HG02840 (cell line): ENCODE data around the gene ASB14.
"Not testable (repeated sequence)": the region's sequence is repeated elsewhere in the genome, so short reads cannot be mapped to it uniquely, and the experiment has no call there.

Source experiments
- ATAC-seq: cut with Tn5 transposase; IDR thresholded peaks from one replicate; pipeline ENCODE4 v1.9.1; 2021; ENCODE audit warnings: mild to moderate bottlenecking, moderate library complexity, moderate number of reproducible peaks; ENCODE audit not compliant: unreplicated experiment, low FRiP score

The ASB14 gene

DNA sequence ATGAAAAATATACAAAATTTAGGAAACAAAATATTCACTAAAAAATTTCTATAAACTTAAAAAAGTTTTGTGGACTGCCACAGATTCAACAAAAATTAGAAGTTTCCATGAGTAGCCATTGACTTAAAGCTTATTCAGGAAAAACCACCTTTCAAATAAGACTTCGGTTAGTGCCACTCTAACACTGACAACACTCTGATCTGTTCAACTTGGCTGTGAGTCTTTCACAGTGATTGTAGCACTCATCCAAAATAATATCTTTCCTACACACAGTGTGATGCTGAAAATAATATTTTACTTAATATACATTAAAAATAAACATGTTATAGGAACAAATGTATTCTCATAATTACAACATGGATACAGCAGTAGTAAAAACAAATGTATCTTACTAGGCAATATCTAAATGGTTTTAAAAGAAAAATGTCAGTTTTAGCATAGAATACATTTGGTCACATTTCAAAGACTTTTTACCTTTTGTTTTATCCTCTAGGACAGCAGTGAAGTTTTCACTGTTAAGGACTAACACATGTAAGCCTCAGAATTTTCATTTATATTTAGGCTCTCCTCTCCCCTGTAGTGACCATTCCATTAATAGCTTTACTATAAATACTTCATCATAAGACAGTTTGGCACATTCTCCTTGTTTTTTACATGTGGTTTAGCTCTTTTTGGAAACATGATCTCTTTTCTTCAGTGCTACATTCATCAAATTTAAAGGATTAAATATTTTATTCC is at the start of gene ASB14:
Gene ASB14 (minus strand): TSS at position 527 of the 738 bp plus-strand sequence. CDS start 652 bp downstream, outside the sequence.
- ATAC-seq: no peak

DNA sequence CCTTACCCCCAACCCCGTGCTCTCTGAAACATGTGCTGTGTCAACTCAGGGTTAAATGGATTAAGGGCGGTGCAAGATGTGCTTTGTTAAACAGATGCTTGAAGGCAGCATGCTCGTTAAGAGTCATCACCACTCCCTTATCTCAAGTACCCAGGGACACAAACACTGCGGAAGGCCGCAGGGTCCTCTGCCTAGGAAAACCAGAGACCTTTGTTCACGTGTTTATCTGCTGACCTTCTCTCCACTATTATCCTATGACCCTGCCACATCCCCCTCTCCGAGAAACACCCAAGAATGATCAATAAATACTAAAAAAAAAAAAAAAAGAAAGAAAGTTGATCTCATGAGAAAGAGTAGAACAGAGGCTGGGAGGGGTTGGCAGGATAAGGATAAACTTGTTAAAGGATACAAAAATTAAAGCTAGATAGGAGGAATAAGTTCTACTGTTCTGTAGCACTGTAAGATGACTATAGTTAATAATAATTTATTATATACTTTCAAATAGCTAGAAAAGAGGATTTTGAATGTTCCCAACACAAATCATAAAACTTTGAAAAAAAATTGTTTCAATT is 46.7 kb upstream of the ASB14 start:
- not testable (repeated sequence) for ATAC-seq

DNA sequence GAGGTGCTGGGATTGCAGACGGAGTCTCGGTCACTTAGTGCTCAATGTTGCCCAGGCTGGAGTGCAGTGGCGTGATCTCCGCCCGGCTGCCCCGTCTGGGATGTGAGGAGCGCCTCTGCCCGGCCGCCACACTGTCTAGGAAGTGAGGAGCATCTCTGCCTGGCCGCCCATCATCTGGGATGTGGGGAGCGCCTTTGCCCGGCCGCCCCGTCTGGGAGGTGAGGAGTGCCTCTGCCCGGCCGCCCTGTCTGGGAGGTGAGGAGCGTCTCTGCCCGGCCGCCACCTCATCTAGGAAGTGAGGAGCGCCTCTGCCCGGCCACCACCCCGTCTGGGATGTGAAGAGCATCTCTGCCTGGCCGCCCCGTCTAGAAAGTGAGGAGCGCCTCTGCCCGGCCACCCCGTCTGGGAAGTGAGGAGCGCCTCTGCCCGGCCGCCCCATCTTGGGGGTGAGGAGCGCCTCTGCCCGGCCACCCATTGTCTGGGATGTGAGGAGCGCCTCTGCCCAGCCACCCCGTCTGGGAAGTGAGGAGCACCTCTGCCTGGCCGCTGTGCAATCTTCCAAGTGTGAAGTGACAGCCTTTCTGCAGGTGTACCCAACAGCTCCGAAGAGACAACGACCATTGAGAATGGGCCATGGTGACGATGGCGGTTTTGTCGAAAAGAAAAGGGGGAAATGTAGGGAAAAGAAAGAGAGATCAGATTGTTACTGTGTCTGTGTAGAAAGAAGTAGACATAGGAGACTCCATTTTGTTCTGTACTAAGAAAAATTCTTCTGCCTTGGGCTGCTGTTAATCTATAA is 46.0 kb upstream of the ASB14 start:
- ATAC-seq: not testable (repeated sequence)

DNA sequence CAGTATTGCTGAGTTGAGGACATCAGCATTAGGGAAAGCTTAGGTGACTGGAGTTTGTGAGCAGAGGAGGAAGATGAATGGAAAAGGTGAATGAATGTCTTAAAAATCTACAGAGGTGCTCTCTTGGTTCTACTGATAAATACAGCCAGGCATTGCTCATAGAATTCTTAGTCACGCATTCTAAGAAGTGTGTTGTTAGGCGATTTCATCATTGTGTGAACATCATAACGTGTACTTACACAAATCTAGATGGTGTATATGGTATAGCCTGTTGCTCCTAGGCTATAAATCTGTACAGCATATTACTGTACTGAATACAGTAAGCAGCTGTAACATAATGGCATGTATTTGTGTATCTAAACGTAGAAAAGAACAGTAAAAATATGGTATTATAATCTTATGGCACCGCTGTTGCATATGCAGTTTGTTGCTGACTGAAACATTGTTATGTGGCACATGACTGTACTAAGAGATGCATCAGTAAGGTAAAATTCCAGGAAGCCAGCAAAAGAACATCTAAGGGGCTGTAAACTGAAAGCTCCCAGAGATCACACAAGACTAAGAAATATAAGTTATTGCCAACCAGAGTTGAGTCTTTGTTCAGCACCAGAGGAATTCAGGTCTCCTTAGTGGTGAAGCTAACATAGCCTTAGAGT is 42.9 kb upstream of the ASB14 start:
- ATAC-seq: no peak

DNA sequence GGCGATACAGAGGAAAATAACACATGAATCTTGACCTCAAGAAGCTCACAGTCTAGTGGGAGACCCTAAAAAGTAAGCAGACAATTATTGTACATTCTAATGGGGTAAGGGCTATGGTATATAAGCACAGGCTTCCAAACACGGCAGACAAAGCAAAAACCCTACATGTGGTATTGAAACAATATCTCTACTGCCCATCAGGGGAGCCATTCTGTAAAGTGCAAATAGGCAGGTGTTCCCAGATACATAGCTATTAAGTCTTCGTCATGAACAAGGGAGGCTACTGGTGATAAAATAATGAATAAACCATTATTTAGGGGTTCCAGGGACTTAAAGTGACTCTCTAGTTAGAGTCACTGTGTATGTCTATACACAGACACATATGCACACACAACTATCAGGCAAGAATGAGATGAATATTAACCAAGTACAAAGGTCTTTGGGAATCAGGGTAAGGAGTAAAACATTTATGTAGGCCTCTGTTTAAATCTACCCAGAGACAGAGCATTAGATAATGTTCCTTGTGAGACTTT is 38.7 kb upstream of the ASB14 start:
- no peak for ATAC-seq

DNA sequence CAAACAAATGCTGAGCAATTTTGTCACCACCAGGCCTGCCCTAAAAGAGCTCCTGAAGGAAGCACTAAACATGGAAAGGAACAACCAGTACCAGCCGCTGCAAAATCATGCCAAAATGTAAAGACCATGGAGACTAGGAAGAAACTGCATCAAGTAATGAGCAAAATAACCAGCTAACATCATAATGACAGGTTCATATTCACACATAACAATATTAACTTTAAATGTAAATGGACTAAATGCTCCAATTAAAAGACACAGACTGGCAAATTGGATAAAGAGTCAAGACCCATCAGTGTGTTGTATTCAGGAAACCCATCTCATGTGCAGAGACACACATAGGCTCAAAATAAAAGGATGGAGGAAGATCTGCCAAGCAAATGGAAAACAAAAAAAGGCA is 34.0 kb upstream of the ASB14 start:
- ATAC-seq: not testable (repeated sequence)

DNA sequence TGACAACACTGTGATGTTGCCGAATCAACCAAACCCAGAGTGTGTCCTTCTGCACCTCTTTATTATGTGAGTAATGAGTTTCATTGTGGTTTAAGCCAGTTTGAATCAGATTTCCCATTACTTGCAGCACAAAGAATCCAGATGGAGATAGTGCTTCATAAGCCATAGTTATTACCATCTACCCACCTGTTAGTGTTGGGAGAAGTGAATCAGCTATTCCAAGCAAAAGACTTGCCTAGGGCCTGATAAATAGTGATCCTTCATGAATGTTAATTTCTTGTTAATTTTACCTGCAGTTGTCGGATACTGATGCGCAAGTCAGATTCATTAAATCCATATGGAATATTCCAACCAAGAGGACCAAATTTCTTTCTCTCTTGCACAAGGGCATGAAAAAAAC is 21.7 kb upstream of the ASB14 start:
- ATAC-seq: no peak

DNA sequence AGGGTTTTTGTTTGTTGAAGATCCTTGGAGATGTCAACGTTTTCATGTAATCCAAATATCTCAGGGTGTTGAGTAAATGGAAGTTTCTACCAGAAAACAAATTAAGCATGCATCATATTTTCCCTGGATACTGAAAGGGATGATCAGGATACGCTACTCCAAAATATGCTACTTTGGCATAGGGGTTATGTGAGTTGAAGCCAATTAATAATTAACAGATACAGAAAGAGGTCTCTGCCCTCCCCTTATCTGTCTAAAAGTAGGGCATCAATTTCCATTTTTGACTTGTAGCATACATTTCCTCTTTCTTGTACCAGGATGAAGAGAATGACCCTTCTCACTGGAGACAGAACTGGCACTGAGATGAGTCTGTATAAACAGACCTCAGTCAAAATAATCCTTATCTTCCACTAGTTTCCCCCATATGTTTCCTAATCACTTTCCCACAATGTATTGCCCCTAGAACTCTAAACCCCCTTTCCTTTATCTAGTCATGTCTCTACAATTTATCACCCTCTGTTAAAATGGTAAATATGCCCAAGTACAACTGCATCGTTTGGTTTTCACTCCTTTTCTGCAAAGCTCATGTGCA is 17.4 kb upstream of the ASB14 start:
- ATAC-seq: no peak

DNA sequence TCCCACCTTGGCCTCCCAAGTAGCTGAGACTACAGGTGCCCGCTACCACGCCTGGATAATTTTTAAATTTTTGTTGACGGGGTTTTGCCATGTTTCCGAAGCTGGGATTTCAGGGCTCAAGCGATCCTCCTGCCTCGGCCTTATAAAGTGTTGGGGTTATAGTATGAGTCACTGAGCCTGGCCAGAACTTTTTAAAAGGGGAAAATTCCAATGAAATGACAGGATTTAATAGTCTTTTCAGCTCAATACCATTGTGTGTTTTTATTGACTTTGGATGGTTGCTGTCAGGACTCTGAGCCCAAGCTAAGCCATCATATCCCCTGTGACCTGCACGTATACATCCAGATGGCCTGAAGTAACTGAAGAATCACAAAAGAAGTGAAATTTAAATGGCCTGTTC is 11.0 kb upstream of the ASB14 start:
- not testable (repeated sequence) for ATAC-seq

DNA sequence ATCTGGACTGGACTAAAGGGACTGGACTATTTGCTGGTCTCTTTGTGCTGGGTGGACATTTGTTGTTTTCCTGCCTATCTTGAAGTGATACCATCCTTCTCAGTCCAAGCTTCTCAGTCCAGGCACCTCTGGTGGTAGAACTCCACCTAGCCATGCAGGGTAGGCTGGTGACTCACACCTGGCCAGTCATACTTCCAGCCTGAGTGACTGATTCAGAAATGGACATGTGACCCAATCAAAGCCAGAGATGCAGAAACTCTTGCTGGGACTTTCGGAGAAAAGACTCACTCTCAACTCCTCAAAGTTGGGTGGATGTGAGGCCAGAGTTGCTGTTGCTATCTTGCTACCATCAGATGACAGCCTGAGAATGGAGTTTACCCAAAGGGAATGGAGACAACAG is 5.6 kb upstream of the ASB14 start:
- no peak for ATAC-seq

DNA sequence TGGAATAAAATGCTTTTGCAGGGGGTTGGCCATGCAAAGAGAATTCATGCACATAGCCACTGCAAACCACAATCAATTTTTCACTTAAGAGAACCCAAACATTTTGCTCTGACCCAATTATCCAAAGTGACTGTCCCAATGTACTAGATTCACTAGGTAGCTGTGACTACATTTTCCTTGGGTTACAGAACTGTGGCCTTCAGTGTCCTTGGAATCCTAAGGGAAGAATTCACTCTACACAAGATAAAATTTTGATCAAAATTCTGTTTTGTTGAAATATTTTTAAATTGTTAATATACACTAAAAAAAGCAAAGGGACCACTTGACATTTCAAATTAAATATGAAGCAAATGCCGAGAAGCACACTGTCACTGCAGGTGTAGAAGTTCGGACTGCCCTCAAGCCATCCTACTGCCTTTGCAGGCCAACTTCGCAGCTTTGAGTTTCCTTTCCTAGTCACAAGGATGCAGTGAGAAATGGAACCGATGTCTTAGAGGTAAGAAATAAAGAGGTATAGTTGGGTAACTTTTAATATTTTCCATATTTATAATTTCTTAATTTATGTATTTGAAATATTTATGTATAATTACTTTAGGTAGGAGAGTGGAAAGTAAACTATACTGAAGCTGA is 527 bp upstream of the ASB14 start:
- no peak for ATAC-seq

DNA sequence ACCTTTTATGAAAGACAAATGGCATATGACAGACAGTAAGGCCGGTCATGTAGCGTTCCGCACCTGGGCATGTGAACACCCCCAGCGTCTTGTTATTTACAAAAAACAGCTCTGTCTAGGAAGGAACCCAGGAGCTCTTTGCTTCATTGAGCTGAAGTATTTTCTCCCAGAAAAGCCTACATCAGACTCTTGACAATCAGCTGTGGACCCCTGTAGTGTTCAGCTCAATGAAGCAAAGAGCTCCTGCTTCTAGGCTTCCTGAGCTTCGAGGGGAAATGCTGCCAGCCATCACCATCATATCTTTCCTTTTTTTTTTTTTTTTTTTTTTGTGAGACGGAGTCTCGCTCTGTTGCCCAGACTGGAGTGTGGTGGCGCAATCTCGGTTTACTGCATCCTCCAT is 4.1 kb downstream of the ASB14 start:
- no peak for ATAC-seq

DNA sequence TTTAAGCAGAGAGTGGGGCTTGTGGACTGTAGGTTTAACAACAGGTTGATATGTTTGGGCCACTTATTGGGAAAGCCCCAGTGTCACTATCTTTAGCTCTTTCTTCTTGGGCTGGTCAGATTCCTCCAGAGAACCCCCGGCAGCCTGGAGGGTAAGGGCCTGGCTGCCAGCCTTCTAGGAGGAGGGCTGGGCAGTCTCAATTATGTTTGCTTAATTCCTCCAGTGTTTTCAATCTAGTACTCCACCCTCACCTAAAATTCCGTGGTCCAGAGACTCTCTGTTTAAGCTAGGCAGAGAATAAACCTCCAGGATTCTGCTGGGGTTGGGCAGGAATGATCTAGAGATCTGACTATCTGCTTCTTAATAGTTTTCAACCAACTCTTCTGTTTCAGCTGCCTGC is 5.3 kb downstream of the ASB14 start:
- no peak for ATAC-seq

DNA sequence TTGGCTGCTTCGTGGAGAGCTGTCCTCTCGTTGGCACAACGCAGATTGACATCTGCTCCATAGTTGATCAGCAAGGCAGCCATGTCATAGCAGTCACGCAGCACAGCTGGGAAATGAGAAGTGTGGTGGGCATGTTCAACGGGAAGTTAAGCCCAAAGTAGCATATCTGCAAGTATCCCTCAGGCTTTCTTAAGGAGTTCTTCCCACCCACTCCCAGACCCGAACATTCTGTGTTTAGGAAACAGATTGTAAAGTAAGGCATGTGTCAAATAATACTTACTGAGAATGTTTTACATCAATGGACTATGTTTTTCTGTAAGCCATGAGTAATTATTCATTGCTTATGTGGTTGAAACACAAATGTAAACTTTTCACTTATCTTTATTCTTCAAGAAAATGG is 9.2 kb downstream of the ASB14 start:
- no peak for ATAC-seq

DNA sequence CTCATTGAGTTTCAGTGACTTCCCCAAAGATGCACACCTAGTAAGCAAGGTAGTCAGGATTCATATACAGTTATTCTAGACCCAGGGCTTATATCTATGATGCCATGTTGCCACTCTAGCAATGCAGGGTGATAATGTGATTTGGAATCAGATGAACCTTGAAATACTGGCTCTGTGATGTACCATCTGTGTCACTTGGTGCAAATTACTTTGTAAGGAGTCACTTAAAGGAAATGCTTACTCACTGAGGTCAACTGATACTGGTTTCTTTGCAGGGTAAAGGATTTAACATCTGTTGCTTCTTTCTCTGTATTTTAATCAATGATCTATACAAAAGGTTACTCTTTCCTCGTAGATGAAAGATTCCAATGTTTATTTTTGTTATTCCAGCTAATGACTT is 10.8 kb downstream of the ASB14 start:
- no peak for ATAC-seq

DNA sequence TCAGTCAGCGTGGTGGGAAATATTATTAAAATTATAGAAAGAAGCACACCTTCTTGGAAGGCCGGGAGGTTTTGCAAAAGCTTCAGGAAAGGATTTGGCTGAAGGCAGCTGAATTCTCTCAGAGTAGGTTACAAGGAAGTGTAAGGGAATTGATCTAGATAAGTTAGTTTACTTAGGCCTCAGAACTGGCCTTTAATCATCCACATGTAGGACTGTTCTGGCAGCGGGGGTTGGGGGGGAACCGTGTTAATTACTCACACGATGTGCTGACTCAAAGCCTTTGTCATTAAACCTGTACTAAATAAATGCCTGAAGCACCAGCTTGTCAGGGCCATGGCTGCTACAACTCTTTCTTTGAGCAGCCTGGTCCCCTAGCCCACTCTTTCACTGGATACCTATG is 12.8 kb downstream of the ASB14 start:
- no peak for ATAC-seq

DNA sequence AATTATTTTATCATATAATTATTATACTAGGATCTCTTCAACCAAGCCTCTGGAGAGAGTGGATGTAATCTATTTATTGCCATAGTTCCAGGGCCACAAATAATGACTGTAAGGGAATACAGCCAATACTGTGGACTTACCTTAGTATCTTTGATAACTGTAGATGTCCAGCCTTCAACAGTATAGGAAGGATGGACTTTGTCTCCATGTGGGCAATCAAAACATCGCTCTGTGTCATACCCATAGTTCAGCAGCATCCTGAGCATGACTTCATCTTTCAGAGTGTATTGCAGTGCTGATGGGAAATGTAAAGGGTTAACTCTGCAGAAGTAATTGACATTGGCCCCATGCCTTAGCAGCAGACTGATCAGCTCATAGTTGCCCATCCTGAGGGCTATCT is 14.2 kb downstream of the ASB14 start:
- ATAC-seq: no peak

DNA sequence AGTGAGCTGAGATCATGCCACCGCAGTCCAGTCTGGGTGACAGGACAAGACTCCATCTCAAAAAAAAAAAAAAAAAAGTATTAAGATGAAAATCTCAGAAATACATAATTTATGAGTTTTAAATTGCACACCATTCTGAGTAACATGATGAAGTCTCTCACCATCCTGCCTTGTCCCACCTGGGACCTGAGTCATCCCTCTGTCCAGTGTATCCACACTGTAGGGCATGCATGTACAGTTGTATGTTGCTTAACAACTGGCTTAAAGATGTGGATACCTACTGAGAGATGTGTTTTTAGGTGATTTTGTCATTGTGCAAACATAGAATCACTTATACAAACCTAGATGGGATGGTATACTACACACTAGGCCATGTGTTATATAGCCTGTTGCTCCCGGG is 17.1 kb downstream of the ASB14 start:
- no peak for ATAC-seq

DNA sequence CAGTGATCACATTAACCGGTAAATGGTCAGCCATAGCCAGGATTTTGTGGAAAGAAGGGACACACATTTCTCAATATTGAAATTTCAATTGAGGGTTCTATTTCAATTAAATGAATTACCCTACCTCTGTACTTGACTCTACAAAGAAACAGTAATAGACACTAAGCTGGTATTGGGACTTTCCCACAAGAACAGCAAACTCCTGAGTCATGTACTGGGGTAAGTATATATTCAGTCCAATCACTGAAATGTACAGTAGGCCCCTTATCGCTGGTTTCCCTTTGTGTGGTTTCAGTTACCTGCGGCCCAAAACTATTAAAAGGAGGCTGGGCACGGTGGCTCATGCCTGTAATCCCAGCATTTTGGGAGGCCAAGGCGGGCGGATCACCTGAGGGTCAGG is 17.6 kb downstream of the ASB14 start:
- ATAC-seq: no peak

DNA sequence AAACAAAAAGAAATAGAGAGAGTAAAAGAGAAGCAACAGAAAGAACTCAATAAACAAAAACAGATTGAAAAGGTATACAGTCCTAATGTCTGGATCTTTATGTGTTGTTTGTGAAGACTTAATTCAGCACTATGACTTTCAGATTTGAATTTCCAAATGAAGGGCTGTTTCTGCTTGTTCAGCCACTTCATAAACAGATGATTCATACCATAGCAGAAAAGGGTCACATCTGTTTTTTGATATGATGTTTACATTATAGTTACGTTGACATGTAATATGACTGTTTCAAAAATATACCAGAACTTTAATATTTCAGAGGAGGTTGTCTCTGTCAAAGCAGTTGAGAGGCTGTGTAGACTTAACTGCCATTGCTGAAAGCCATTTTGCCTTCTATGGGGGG is 24.1 kb downstream of the ASB14 start:
- ATAC-seq: no peak
